GM12891 (cell line): ENCODE data around the gene GRIK1.

Experiments
- DNase-seq: peaks from one replicate; pipeline ENCODE4 v3.0.0; 2011; ENCODE audit warnings: low spot score; ENCODE audit not compliant: insufficient read length
- FAIRE-seq: peaks from 2 replicates; lab custom pipeline; 2011; peaks lifted over from hg19 to GRCh38; lab: Jason Lieb, UNC
- PAX5 ChIP-seq: IDR thresholded peaks from 2 replicates; pipeline ENCODE4 v1.6.1; 2011; ENCODE audit warnings: low read length, moderate library complexity, mild to moderate bottlenecking; ENCODE audit not compliant: insufficient read depth, severe bottlenecking
- POLR2A ChIP-seq: IDR thresholded peaks from 2 replicates; pipeline ENCODE4 v1.6.1; 2011; ENCODE audit warnings: low read depth, low read length, control low read depth
- POLR2AphosphoS5 ChIP-seq: IDR thresholded peaks from 2 replicates; pipeline ENCODE4 v1.6.1; 2011; ENCODE audit warnings: low read depth, low read length, control low read depth
- POU2F2 ChIP-seq: IDR thresholded peaks from 2 replicates; pipeline ENCODE4 v1.6.1; 2011; ENCODE audit warnings: low read depth, mild to moderate bottlenecking, control low read depth, low read length, moderate library complexity
- SPI1 ChIP-seq: IDR thresholded peaks from 2 replicates; pipeline ENCODE4 v1.6.1; 2011; ENCODE audit warnings: low read depth, low read length, control low read depth
- TAF1 ChIP-seq: IDR thresholded peaks from 2 replicates; pipeline ENCODE4 v1.6.1; 2011; ENCODE audit warnings: low read depth, low read length, control low read depth

Gene GRIK1

GRCh38 chr21:29928537-29928936 is 11.3 kb downstream of the GRIK1 start:
- FAIRE-seq (no peak), DNase-seq (no peak)
- no peak for TF ChIP-seq POLR2AphosphoS5
- no peak for TF ChIP-seq POLR2A
- no peak for TF ChIP-seq POU2F2
- TF ChIP-seq TAF1: no peak

- TF ChIP-seq POLR2A: no peak
- FAIRE-seq (no peak), DNase-seq (no peak)
These were observed 18.9 kb downstream of the GRIK1 start for GRCh38 chr21:29920938-29921337.

- DNase-seq (no peak), FAIRE-seq (no peak)
- TF ChIP-seq POLR2A: no peak
- TF ChIP-seq PAX5: no peak
- TF ChIP-seq POLR2AphosphoS5: no peak
- no peak for TF ChIP-seq POU2F2
- no peak for TF ChIP-seq SPI1
- TF ChIP-seq TAF1: no peak
These were observed 25.5 kb downstream of the GRIK1 start for GRCh38 chr21:29914326-29914725.

- no peak for DNase-seq
- TF ChIP-seq TAF1 (no peak), POLR2AphosphoS5 (no peak)
- FAIRE-seq: no peak
These were observed 30.2 kb downstream of the GRIK1 start for GRCh38 chr21:29909571-29909970.

- FAIRE-seq: no peak
- TF ChIP-seq TAF1 (no peak), SPI1 (no peak), PAX5 (no peak), POLR2AphosphoS5 (no peak), POU2F2 (no peak), POLR2A (no peak)
These were observed 35.2 kb downstream of the GRIK1 start for GRCh38 chr21:29904359-29905282.

GRCh38 chr21:29896884-29897283 is 42.9 kb downstream of the GRIK1 start:
- no peak for FAIRE-seq
- DNase-seq: no peak
- TF ChIP-seq POLR2AphosphoS5: no peak
- TF ChIP-seq PAX5: no peak
- TF ChIP-seq POLR2A: no peak
- no peak for TF ChIP-seq TAF1
- TF ChIP-seq SPI1: no peak
- no peak for TF ChIP-seq POU2F2

More at GRCh38 chr21:29904359-29905282, 35.2 kb downstream of the GRIK1 start:
- no peak for DNase-seq

- DNase-seq: no peak
- no peak for FAIRE-seq
- TF ChIP-seq POU2F2: no peak
- TF ChIP-seq SPI1: no peak
- no peak for TF ChIP-seq TAF1
- TF ChIP-seq PAX5: no peak
- no peak for TF ChIP-seq POLR2AphosphoS5
- TF ChIP-seq POLR2A: no peak
These were observed 46.1 kb downstream of the GRIK1 start for GRCh38 chr21:29893687-29894086.

- TF ChIP-seq PAX5: no peak
- FAIRE-seq: no peak
- DNase-seq: no peak
These were observed 47.4 kb downstream of the GRIK1 start for GRCh38 chr21:29892379-29892778.

GRCh38 chr21:29888437-29888836 is 51.4 kb downstream of the GRIK1 start:
- FAIRE-seq (no peak), DNase-seq (no peak)
- no peak for TF ChIP-seq POU2F2
- no peak for TF ChIP-seq POLR2AphosphoS5
- no peak for TF ChIP-seq POLR2A
- no peak for TF ChIP-seq TAF1
- TF ChIP-seq SPI1: no peak
- no peak for TF ChIP-seq PAX5

- FAIRE-seq (no peak), DNase-seq (no peak)
- TF ChIP-seq TAF1 (no peak), POLR2A (no peak), SPI1 (no peak), POLR2AphosphoS5 (no peak), POU2F2 (no peak), PAX5 (no peak)
These were observed 52.3 kb downstream of the GRIK1 start for GRCh38 chr21:29887313-29888009.
